ENCODE results near the gene ZBTB24.
A peak's percentile ranks its signal among the peaks of the same experiment; 100 is the strongest.

The ZBTB24 gene

DNA sequence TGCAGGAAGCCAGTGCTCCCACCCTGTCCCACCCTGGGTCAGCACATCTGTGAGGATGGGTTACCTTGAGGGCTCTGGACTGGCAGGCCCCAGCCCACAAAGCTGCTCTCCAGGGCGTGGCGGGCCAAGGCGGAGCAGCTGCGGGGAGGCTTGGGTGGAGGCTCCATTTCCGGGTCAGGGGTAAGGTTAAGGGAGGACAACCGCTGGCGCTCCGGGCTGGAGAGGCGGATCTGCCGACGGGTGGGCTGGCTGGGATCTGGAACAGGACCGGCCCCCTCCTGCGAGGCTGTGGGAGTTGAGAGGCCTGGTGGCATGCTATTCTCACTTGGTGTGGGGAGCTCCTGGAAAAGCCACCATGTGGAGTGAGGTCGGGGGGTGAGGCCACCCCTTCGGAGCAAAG lies 36.9 kb downstream of the ZBTB24 start:
- TF ChIP-seq, protein P1, sequence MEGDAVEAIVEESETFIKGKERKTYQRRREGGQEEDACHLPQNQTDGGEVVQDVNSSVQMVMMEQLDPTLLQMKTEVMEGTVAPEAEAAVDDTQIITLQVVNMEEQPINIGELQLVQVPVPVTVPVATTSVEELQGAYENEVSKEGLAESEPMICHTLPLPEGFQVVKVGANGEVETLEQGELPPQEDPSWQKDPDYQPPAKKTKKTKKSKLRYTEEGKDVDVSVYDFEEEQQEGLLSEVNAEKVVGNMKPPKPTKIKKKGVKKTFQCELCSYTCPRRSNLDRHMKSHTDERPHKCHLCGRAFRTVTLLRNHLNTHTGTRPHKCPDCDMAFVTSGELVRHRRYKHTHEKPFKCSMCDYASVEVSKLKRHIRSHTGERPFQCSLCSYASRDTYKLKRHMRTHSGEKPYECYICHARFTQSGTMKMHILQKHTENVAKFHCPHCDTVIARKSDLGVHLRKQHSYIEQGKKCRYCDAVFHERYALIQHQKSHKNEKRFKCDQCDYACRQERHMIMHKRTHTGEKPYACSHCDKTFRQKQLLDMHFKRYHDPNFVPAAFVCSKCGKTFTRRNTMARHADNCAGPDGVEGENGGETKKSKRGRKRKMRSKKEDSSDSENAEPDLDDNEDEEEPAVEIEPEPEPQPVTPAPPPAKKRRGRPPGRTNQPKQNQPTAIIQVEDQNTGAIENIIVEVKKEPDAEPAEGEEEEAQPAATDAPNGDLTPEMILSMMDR (IDR thresholded peaks at IDR 0.05; ENCODE audit: poor library complexity, severe bottlenecking): no peak
- DNase-seq (ENCODE audit: low spot score) (no peak), ATAC-seq (ENCODE audit: low read depth) (no peak)
- Histone ChIP-seq H3K4me3 (ENCODE audit: severe bottlenecking) (no peak overlapping the region), H3K9me3 (ENCODE audit: severe bottlenecking) (no peaks in the 10 kb centered on the region), H3K27ac (ENCODE audit: poor library complexity, severe bottlenecking) (no peak overlapping the region), H3K36me3 (ENCODE audit: low read depth) (peaks cover 22% of the 10 kb centered on the region), H3K4me1 (ENCODE audit: insufficient read depth, poor library complexity, severe bottlenecking) (no peaks in the 10 kb centered on the region), H3K27me3 (ENCODE audit: insufficient read depth, poor library complexity, severe bottlenecking) (no peaks in the 10 kb centered on the region)

DNA sequence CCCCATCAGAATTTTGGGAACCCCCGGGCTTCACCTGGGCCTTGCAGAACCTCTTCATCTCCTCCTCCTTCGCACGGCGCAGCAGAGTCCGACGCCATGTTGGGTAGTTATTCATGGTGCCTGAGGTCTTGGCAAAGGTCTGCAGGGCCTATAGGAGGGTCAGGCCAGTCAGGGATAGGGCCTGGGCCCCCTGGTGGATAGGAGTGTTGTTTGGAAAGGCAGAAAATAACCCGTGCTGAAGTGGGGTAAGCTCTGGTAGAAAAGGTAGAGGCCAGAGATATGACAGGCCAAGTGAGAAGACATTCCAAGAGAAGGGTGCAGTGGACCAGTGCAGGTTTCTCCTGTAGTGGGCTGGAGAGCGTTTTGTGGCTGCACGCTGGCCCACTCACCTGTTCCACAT lies 37.6 kb downstream of the ZBTB24 start:
- H3K27me3 ChIP-seq (ENCODE audit: insufficient read depth, poor library complexity, severe bottlenecking): no peaks in the 10 kb centered on the region
- DNase-seq (ENCODE audit: low spot score) (no peak), ATAC-seq (ENCODE audit: low read depth) (no peak)
- no peak overlapping the region for H3K4me3 ChIP-seq (ENCODE audit: severe bottlenecking)
- no peaks in the 10 kb centered on the region for H3K9me3 ChIP-seq (ENCODE audit: severe bottlenecking)
- TF ChIP-seq, protein P1 (IDR thresholded peaks at IDR 0.05; ENCODE audit: poor library complexity, severe bottlenecking): no peak
- no peak overlapping the region for H3K27ac ChIP-seq (ENCODE audit: poor library complexity, severe bottlenecking)
- H3K36me3 ChIP-seq (ENCODE audit: low read depth): peaks cover 22% of the 10 kb centered on the region
- H3K4me1 ChIP-seq (ENCODE audit: insufficient read depth, poor library complexity, severe bottlenecking): no peaks in the 10 kb centered on the region

DNA sequence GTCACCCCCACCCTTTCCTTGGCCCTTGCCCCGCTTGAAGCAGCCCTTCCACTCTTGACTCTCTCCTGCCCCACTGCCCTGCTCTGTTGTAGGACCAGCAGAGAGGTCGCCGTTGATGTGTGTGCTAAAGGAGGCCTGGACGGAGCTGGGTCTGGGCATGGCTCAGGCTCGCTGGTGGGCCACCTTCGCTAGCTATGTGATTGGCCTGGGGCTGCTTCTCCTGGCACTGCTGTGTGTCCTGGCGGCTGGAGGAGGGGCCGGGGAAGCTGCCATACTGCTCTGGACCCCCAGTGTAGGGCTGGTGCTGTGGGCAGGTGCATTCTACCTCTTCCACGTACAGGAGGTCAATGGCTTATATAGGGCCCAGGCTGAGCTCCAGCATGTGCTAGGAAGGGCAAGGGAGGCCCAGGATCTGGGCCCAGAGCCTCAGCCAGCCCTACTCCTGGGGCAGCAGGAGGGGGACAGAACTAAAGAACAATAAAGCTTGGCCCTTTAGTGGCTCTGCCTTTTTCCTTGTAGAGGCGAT lies 39.5 kb downstream of the ZBTB24 start:
- DNase-seq (ENCODE audit: low spot score) (no peak), ATAC-seq (ENCODE audit: low read depth) (no peak)
- Histone ChIP-seq H3K4me1 (ENCODE audit: insufficient read depth, poor library complexity, severe bottlenecking) (peaks cover 9% of the 10 kb centered on the region), H3K27ac (ENCODE audit: poor library complexity, severe bottlenecking) (no peak overlapping the region), H3K9me3 (ENCODE audit: severe bottlenecking) (no peaks in the 10 kb centered on the region), H3K4me3 (ENCODE audit: severe bottlenecking) (no peak overlapping the region), H3K27me3 (ENCODE audit: insufficient read depth, poor library complexity, severe bottlenecking) (no peaks in the 10 kb centered on the region), H3K36me3 (ENCODE audit: low read depth) (peaks cover 22% of the 10 kb centered on the region)
- TF ChIP-seq, protein P1 (IDR thresholded peaks at IDR 0.05; ENCODE audit: poor library complexity, severe bottlenecking): no peak

DNA sequence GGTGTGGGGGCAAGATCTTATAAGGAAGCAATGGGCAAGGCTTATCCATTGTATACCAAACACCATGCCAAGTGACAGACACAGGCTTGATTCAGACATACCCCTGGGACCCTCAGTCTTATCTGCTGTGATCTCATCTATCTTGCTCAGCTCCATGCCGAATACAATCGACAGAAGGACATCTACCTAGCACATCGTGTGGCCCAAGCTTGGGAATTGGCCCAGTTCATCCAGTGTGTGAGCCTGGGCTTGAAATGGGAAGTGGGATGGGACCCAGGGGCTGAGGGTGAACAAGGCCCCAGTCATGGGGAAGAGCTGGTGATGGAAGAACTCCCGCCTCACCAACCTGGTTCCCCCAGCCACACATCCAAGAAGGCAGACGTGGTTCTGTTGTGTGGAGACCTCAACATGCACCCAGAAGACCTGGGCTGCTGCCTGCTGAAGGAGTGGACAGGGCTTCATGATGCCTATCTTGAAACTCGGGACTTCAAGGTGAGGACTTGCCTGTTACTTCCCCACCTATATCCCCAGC lies 40.6 kb downstream of the ZBTB24 start:
- H3K9me3 ChIP-seq (ENCODE audit: severe bottlenecking): no peaks in the 10 kb centered on the region
- DNase-seq (ENCODE audit: low spot score): no peak
- TF ChIP-seq, protein P1 (IDR thresholded peaks at IDR 0.05; ENCODE audit: poor library complexity, severe bottlenecking): no peak
- H3K4me3 ChIP-seq (ENCODE audit: severe bottlenecking): no peak overlapping the region
- peaks cover 9% of the 10 kb centered on the region for H3K4me1 ChIP-seq (ENCODE audit: insufficient read depth, poor library complexity, severe bottlenecking)
- peaks cover 22% of the 10 kb centered on the region for H3K36me3 ChIP-seq (ENCODE audit: low read depth)
- no peak for ATAC-seq (ENCODE audit: low read depth)
- H3K27me3 ChIP-seq (ENCODE audit: insufficient read depth, poor library complexity, severe bottlenecking): no peaks in the 10 kb centered on the region
- H3K27ac ChIP-seq (ENCODE audit: poor library complexity, severe bottlenecking): no peak overlapping the region

DNA sequence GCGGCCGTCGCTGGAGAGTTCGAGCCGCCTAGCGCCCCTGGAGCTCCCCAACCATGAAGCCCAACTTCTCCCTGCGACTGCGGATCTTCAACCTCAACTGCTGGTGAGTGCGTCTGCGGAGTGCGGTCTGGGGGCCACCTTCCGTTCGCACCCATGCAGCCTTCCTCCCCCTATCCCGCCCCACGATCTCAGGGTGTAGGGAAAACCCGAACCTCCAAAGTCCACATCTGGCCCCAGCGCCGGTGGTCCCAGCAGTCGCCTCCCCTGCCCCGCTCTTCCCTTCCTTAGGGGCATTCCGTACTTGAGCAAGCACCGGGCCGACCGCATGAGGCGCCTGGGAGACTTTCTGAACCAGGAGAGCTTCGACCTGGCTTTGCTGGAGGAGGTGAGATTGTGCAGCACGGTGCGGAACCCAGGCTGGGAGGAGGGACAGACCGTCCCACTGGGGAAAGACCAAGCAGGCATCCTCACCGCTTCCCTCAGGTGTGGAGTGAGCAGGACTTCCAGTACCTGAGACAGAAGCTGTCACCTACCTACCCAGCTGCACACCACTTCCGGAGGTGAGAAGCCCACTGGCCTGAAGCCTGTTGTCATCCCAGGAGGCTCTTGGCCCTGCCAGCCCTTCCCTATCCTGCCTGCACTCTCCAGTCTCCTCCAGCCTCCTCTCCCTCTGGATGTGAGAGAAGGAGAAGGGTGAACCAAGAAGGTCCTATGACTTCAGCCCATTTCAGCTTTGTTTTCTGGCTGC lies 41.8 kb downstream of the ZBTB24 start:
- DNase-seq (ENCODE audit: low spot score): no peak
- TF ChIP-seq, protein P1 (IDR thresholded peaks at IDR 0.05; ENCODE audit: poor library complexity, severe bottlenecking): peak; percentile 12
- Histone ChIP-seq H3K4me3 (ENCODE audit: severe bottlenecking) (peak overlapping the region; percentile 75), H3K36me3 (ENCODE audit: low read depth) (peaks cover 22% of the 10 kb centered on the region), H3K9me3 (ENCODE audit: severe bottlenecking) (no peaks in the 10 kb centered on the region), H3K27ac (ENCODE audit: poor library complexity, severe bottlenecking) (peak overlapping the region; percentile 36), H3K27me3 (ENCODE audit: insufficient read depth, poor library complexity, severe bottlenecking) (no peaks in the 10 kb centered on the region), H3K4me1 (ENCODE audit: insufficient read depth, poor library complexity, severe bottlenecking) (peaks cover 9% of the 10 kb centered on the region)
- peak; percentile 50 for ATAC-seq (ENCODE audit: low read depth)

Measured in RWPE2 (cell line).